ENCODE data around the gene PLD4. TPM values are rescaled to one million over a fixed set of nuclear protein-coding genes. Genes with fewer than 3 reads are reported as not detected.
A peak's percentile ranks its signal among the peaks of the same experiment; 100 is the strongest.

The PLD4 gene
- total RNA-seq, 1 donor from 2014 or later = not detected

DNA sequence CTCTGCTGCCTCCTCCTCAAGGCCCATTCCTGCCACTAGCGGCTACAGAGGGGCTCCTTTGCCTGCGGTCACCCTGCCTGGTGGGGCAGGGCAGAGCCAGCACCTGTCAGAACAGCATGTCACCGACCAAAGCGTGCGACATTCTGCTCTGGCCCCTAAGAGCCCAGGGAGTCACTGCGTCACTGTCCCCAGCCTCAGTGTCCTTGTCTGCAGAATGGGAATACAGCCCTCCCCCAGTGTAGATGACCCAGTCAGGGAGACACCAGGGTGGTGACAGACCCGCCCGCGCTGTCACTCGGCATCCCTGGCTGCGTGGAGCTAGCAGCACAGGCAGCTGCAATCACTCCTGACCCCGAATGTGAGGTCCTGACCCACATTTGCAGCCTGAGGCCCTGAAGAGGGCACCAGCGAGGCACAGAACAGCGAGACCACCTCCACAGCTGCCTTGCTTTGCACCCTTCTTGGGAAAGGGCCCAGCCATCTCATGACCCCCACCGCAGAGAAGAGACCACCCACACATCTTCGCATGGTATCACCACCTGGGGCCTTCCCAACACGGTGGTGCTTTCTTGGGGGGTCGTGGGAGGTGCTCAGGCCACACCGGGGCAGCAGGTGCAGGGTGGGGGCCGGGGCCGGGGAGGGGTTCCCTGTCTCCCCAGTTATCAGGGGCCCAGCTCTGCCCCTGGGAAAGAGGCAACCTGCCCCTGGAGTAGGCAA, 51.0 kb downstream of the PLD4 start:
- H3K4me1 Mint-ChIP-seq (ENCODE audit: low read depth, unreplicated experiment) = peaks cover 6% of the 10 kb centered on the region
- DNase-seq = peak; percentile 58
- no peak overlapping the region for H3K4me3 Mint-ChIP-seq (ENCODE audit: unreplicated experiment)
- H3K9me3 Mint-ChIP-seq (ENCODE audit: unreplicated experiment) = peaks cover 14% of the 10 kb centered on the region
- H3K36me3 Mint-ChIP-seq (ENCODE audit: unreplicated experiment) = no peaks in the 10 kb centered on the region
- TF ChIP-seq, protein P1, sequence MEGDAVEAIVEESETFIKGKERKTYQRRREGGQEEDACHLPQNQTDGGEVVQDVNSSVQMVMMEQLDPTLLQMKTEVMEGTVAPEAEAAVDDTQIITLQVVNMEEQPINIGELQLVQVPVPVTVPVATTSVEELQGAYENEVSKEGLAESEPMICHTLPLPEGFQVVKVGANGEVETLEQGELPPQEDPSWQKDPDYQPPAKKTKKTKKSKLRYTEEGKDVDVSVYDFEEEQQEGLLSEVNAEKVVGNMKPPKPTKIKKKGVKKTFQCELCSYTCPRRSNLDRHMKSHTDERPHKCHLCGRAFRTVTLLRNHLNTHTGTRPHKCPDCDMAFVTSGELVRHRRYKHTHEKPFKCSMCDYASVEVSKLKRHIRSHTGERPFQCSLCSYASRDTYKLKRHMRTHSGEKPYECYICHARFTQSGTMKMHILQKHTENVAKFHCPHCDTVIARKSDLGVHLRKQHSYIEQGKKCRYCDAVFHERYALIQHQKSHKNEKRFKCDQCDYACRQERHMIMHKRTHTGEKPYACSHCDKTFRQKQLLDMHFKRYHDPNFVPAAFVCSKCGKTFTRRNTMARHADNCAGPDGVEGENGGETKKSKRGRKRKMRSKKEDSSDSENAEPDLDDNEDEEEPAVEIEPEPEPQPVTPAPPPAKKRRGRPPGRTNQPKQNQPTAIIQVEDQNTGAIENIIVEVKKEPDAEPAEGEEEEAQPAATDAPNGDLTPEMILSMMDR (IDR thresholded peaks at IDR 0.05; ENCODE audit: partially characterized antibody, unreplicated experiment) = no peak
- H3K27me3 Mint-ChIP-seq (ENCODE audit: unreplicated experiment) = peaks cover 9% of the 10 kb centered on the region
- H3K27ac Mint-ChIP-seq (ENCODE audit: unreplicated experiment) = no peak overlapping the region

DNA sequence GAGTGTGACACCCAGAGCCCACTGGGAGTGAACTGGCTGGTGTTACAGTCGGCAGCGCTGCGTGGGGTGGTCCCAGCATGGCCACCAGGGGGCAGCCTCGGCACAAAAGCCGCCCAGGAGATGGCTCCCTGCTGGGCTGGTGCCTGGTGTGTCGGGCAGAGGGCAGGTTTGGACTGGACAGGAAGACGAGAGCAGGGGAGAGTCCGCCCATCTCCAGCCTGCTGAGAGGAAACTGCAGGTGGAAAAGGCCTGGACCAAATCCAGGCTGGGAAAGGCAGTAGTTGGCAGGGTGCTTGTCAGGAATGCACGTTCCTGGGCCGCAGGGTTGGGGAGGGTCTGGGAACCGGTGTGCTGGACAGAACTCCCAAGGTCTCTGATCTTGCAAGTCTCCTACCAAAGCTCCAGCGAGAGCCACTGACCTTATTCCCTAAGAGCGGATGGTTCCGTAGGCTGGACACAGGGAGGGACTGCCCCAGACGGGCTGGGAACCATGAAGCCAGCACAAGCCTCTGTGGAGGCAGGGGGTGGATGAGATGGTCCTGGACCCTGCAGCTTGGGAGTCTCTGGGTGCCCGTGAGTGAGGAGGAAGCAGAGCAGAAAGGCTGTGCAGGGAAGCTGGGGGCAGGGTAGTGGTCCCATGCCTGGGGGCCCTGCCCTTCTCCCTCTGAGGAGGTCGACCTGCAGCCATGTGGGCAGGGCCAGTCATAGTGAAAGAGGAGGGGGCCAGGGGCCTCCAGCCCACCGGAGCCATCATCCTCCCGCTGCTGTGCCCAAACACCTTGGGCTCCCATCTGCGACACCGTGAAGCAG, 51.7 kb downstream of the PLD4 start:
- peak; percentile 92 for DNase-seq
- Mint-ChIP-seq H3K9me3 (ENCODE audit: unreplicated experiment) (peaks cover 14% of the 10 kb centered on the region), H3K4me3 (ENCODE audit: unreplicated experiment) (peak overlapping the region; percentile 55), H3K27ac (ENCODE audit: unreplicated experiment) (no peak overlapping the region), H3K36me3 (ENCODE audit: unreplicated experiment) (no peaks in the 10 kb centered on the region), H3K27me3 (ENCODE audit: unreplicated experiment) (peaks cover 9% of the 10 kb centered on the region), H3K4me1 (ENCODE audit: low read depth, unreplicated experiment) (peaks cover 6% of the 10 kb centered on the region)
- TF ChIP-seq, protein P1 (IDR thresholded peaks at IDR 0.05; ENCODE audit: partially characterized antibody, unreplicated experiment) = peak; percentile 98

DNA sequence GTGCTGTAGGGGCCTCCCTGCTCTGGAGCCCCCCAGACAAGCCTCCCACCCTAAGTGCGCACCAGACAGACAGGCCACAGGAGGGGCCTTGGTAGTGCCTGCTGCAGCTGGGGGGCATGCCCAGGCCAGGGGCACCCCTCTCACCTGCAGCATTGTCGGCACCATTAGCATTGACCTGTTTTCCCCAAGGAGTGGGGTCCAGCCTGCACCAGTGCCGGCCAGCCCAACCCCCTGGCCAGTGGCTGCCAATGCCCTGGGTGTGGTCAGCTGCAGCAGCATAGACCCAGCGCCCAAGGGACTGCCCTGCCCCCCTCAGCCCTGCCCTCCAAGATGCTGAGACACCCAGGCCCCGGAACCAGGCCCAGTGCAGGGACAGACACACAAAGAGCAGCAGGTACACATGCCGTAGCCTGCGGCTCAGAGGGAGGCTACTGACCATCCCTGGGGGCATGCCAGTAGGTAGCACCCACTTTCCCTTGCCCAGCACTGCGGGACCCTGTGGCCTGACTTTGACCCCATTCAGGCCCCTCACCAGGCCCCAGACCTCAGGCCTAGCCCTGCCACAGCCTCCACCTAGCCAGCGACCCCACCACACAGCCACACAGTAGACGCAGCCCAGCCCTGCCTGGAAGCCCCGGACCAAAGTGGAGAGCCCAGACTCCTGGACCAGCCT, 52.5 kb downstream of the PLD4 start:
- no peak for DNase-seq
- no peak overlapping the region for H3K27ac Mint-ChIP-seq (ENCODE audit: unreplicated experiment)
- peaks cover 14% of the 10 kb centered on the region for H3K9me3 Mint-ChIP-seq (ENCODE audit: unreplicated experiment)
- H3K36me3 Mint-ChIP-seq (ENCODE audit: unreplicated experiment) = no peaks in the 10 kb centered on the region
- H3K27me3 Mint-ChIP-seq (ENCODE audit: unreplicated experiment) = peaks cover 9% of the 10 kb centered on the region
- TF ChIP-seq, protein P1 (IDR thresholded peaks at IDR 0.05; ENCODE audit: partially characterized antibody, unreplicated experiment) = no peak
- peaks cover 6% of the 10 kb centered on the region for H3K4me1 Mint-ChIP-seq (ENCODE audit: low read depth, unreplicated experiment)
- H3K4me3 Mint-ChIP-seq (ENCODE audit: unreplicated experiment) = peak overlapping the region; percentile 97

DNA sequence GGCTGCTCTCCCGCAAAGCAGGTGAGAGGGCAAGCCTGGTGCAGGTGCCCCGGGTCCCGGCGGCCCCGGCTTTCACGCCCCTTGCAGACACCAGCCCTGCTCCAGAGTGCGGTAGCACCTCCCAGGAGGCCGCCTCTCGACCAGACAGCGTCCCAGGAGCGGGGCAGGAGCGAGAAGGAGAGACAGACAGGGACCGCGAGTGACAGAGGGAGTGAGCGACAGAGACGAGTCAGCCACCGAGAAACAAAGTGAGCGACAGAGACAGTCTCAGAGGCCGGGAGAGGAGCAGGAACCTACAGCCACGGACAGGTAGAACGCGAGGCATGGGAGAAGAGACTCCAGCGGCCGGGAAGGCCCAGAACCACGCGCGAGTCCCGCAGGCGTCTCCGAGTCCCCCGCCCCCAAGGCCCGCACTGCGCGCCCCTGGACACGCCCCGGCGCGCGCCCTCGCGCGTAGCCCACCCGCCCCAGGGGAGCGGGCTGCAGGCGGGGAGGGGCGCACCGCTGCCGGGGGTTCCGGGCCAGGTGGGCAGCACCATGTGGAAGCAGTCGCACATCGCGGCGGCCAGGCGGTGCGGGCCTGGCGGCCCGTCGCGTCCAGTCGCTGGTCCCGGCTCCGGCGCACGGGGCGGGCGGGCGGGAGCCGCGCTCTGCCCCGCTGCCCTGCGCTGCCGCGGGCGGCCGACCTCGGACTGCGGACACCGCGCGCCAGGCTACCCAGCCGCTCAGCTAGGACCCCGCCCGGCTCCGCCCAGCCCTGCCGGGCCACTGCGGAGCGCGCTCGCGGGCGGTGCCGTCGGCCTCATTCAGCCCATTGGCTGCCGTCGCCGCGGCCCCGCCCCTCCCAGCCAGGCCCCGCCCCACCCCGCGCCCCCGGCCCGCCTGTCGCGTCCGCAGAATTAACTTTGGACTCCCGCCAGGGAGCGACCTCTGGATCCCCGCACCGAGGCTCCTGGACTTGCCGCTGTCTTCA, 53.3 kb downstream of the PLD4 start, which contains the start of gene AHNAK2:
Gene AHNAK2, minus strand, starts transcription at position 694 of the 973 bp plus-strand sequence. Its CDS starts 137 bp downstream, at position 557.
- TF ChIP-seq, protein P1 (IDR thresholded peaks at IDR 0.05; ENCODE audit: partially characterized antibody, unreplicated experiment) = no peak
- peak; percentile 94 for DNase-seq
- peak within 1 kb of the TSS; percentile 97 for H3K4me3 Mint-ChIP-seq (ENCODE audit: unreplicated experiment)
- peaks cover 6% of the 10 kb centered on the region for H3K4me1 Mint-ChIP-seq (ENCODE audit: low read depth, unreplicated experiment)
- no peaks in the 10 kb centered on the region for H3K36me3 Mint-ChIP-seq (ENCODE audit: unreplicated experiment)
- peaks cover 11% of the 10 kb centered on the region for H3K27me3 Mint-ChIP-seq (ENCODE audit: unreplicated experiment)
- peaks cover 14% of the 10 kb centered on the region for H3K9me3 Mint-ChIP-seq (ENCODE audit: unreplicated experiment)
- no peak within 1 kb of the TSS for H3K27ac Mint-ChIP-seq (ENCODE audit: unreplicated experiment)

Data from glutamatergic neuron (in vitro differentiated cells).